Measurements from ENCODE around the gene RER1.

Gene RER1

DNA sequence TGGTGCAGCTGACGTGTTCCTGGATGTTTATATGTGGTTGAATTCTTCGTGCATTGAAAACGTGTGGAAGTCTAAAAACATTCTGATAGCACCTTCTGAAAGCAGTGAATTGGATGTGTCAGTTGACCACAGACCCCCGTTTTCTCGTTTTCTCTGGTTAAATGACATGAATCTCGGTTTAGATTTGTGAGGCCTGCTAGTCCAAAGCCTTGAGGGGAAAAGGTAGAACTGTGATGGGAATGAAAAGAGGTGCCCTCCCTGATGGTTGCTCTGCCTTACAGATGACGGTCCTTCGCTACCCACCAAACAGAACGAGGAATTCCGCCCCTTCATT is 8.9 kb downstream of the RER1 start:
- no peaks in the 10 kb centered on the region for H3K9me3 ChIP-seq (ENCODE audit: control insufficient read depth in 5 of 5, low read length in 5 of 5)
- H3K27ac ChIP-seq (ENCODE audit: low read depth, low read length): no peak overlapping the region
- peaks cover 0 to 24% (median 11%) of the 10 kb centered on the region in 5 donors for H3K4me1 ChIP-seq (ENCODE audit: control insufficient read depth in 5 of 5, insufficient read depth in 5 of 5, low read length in 5 of 5)
- peaks cover 3 to 94% (median 87%) of the 10 kb centered on the region in 5 donors for H3K36me3 ChIP-seq (ENCODE audit: control insufficient read depth in 5 of 5, insufficient read depth in 5 of 5, low read length in 5 of 5)
- no peak overlapping the region for H3K4me3 ChIP-seq (ENCODE audit: low read depth in 1 of 5, low read length in 5 of 5)
- H3K9ac ChIP-seq (ENCODE audit: low read length in 5 of 5): no peak overlapping the region
- H3K27me3 ChIP-seq (ENCODE audit: control insufficient read depth in 5 of 5, insufficient read depth in 4 of 5, low read length in 5 of 5): peaks cover 0 to 2% (median 0%) of the 10 kb centered on the region in 5 donors

DNA sequence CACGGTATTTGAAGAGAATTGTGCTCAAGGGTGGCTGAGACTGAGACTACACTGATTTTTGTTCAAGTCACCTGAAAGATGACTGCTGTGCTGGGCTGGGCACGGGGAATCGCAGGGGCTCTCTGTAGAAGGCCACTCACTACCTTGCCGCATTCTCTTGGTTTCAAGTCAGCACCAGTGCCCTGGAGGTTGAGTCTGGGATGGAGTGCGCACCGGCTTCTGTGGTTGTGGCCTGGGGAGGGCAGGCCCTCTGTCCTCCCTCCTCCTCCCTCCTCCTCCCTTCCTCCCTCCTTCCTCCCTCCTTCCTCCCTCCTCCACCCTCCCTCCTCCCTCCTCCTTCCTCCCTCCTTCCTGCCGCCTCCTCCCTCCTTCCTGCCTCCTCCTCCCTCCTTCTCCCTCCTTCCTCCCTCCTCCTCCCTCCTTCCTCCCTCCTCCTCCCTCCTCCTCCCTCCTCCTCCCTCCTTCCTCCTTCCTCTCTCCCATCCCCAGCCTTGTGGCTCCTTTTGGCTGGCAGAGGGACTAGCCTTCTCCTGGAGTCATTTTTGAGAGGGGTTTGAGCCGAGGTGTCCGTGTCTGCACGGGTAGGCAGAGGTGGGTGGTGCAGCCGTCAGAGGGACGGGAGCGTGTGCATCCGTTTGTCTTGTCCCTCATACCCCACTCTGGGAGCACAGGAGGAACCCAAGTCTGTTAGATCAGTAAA is 9.5 kb downstream of the RER1 start:
- peaks cover 0 to 24% (median 11%) of the 10 kb centered on the region in 5 donors for H3K4me1 ChIP-seq (ENCODE audit: control insufficient read depth in 5 of 5, insufficient read depth in 5 of 5, low read length in 5 of 5)
- H3K4me3 ChIP-seq (ENCODE audit: low read depth in 1 of 5, low read length in 5 of 5): no peak overlapping the region
- H3K9me3 ChIP-seq (ENCODE audit: control insufficient read depth in 5 of 5, low read length in 5 of 5): no peaks in the 10 kb centered on the region
- H3K36me3 ChIP-seq (ENCODE audit: control insufficient read depth in 5 of 5, insufficient read depth in 5 of 5, low read length in 5 of 5): peaks cover 3 to 93% (median 91%) of the 10 kb centered on the region in 5 donors
- H3K27me3 ChIP-seq (ENCODE audit: control insufficient read depth in 5 of 5, insufficient read depth in 4 of 5, low read length in 5 of 5): no peaks in the 10 kb centered on the region
- H3K27ac ChIP-seq (ENCODE audit: low read depth, low read length): no peak overlapping the region
- H3K9ac ChIP-seq (ENCODE audit: low read length in 5 of 5): no peak overlapping the region

GRCh38 chr1:2402420-2402819 is 10.8 kb downstream of the RER1 start:
- Histone ChIP-seq H3K27ac (ENCODE audit: low read depth, low read length) (no peak overlapping the region), H3K36me3 (ENCODE audit: control insufficient read depth in 5 of 5, insufficient read depth in 5 of 5, low read length in 5 of 5) (peaks cover 3 to 94% (median 93%) of the 10 kb centered on the region in 5 donors), H3K9me3 (ENCODE audit: control insufficient read depth in 5 of 5, low read length in 5 of 5) (no peaks in the 10 kb centered on the region), H3K4me3 (ENCODE audit: low read depth in 1 of 5, low read length in 5 of 5) (no peak overlapping the region), H3K4me1 (ENCODE audit: control insufficient read depth in 5 of 5, insufficient read depth in 5 of 5, low read length in 5 of 5) (peaks cover 0 to 17% (median 11%) of the 10 kb centered on the region in 5 donors), H3K9ac (ENCODE audit: low read length in 5 of 5) (no peak overlapping the region), H3K27me3 (ENCODE audit: control insufficient read depth in 5 of 5, insufficient read depth in 4 of 5, low read length in 5 of 5) (no peaks in the 10 kb centered on the region)

GRCh38 chr1:2403273-2403672 is 11.6 kb downstream of the RER1 start:
- Histone ChIP-seq H3K9me3 (ENCODE audit: control insufficient read depth in 5 of 5, low read length in 5 of 5) (no peaks in the 10 kb centered on the region), H3K27me3 (ENCODE audit: control insufficient read depth in 5 of 5, insufficient read depth in 4 of 5, low read length in 5 of 5) (no peaks in the 10 kb centered on the region), H3K27ac (ENCODE audit: low read depth, low read length) (no peak overlapping the region), H3K4me1 (ENCODE audit: control insufficient read depth in 5 of 5, insufficient read depth in 5 of 5, low read length in 5 of 5) (peaks cover 0 to 12% (median 6%) of the 10 kb centered on the region in 5 donors), H3K9ac (ENCODE audit: low read length in 5 of 5) (no peak overlapping the region), H3K36me3 (ENCODE audit: control insufficient read depth in 5 of 5, insufficient read depth in 5 of 5, low read length in 5 of 5) (peaks cover 3 to 94% (median 90%) of the 10 kb centered on the region in 5 donors), H3K4me3 (ENCODE audit: low read depth in 1 of 5, low read length in 5 of 5) (no peak overlapping the region)

GRCh38 chr1:2404142-2404889 is 12.7 kb downstream of the RER1 start:
- H3K27me3 ChIP-seq (ENCODE audit: control insufficient read depth in 5 of 5, insufficient read depth in 4 of 5, low read length in 5 of 5): no peaks in the 10 kb centered on the region
- no peaks in the 10 kb centered on the region for H3K9me3 ChIP-seq (ENCODE audit: control insufficient read depth in 5 of 5, low read length in 5 of 5)
- H3K4me1 ChIP-seq (ENCODE audit: control insufficient read depth in 5 of 5, insufficient read depth in 5 of 5, low read length in 5 of 5): peaks cover 0 to 11% (median 0%) of the 10 kb centered on the region in 5 donors
- H3K36me3 ChIP-seq (ENCODE audit: control insufficient read depth in 5 of 5, insufficient read depth in 5 of 5, low read length in 5 of 5): peaks cover 3 to 95% (median 90%) of the 10 kb centered on the region in 5 donors
- no peak overlapping the region for H3K4me3 ChIP-seq (ENCODE audit: low read depth in 1 of 5, low read length in 5 of 5)
- H3K9ac ChIP-seq (ENCODE audit: low read length in 5 of 5): no peak overlapping the region
- H3K27ac ChIP-seq (ENCODE audit: low read depth, low read length): no peak overlapping the region

DNA sequence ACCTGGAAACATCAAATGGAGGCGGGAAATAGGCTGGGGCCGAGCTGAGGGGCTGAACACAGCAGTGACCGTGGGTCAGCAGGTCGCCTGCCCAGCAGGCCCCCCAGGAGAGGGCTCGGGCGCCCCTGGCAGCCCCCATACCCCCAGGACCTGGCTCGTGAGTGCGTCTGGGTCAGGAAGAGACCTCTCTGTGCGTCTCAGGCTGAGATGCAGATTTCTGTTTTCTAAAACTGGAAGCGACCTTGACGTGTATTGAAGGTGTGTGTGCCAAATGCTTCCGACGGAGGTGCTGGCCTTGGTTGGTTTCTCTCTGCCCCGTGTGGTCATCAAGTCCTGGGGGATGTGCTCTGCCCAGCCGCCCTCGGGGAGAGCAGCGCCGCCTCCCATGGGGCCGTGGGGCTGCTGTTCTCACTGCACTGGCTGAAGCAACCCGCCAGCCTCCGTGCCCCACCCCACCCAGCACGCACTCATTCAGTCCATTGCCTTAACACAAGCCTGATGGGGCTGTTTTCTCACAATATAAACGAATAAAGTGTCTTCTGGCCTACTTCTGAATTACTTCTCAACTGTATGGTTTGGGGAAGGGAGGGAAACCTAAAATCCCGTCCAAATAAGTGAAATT is 13.4 kb downstream of the RER1 start:
- H3K4me3 ChIP-seq (ENCODE audit: low read depth in 1 of 5, low read length in 5 of 5): no peak overlapping the region
- H3K27me3 ChIP-seq (ENCODE audit: control insufficient read depth in 5 of 5, insufficient read depth in 4 of 5, low read length in 5 of 5): no peaks in the 10 kb centered on the region
- H3K9ac ChIP-seq (ENCODE audit: low read length in 5 of 5): peak overlapping the region in 1 of 5 donors; percentile 10
- peaks cover 0 to 8% (median 0%) of the 10 kb centered on the region in 5 donors for H3K4me1 ChIP-seq (ENCODE audit: control insufficient read depth in 5 of 5, insufficient read depth in 5 of 5, low read length in 5 of 5)
- peaks cover 3 to 95% (median 88%) of the 10 kb centered on the region in 5 donors for H3K36me3 ChIP-seq (ENCODE audit: control insufficient read depth in 5 of 5, insufficient read depth in 5 of 5, low read length in 5 of 5)
- no peaks in the 10 kb centered on the region for H3K9me3 ChIP-seq (ENCODE audit: control insufficient read depth in 5 of 5, low read length in 5 of 5)
- H3K27ac ChIP-seq (ENCODE audit: low read depth, low read length): no peak overlapping the region

GRCh38 chr1:2405588-2406295 is 14.1 kb downstream of the RER1 start:
- Histone ChIP-seq H3K27ac (ENCODE audit: low read depth, low read length) (no peak overlapping the region), H3K9me3 (ENCODE audit: control insufficient read depth in 5 of 5, low read length in 5 of 5) (no peaks in the 10 kb centered on the region), H3K36me3 (ENCODE audit: control insufficient read depth in 5 of 5, insufficient read depth in 5 of 5, low read length in 5 of 5) (peaks cover 0 to 90% (median 83%) of the 10 kb centered on the region in 5 donors), H3K27me3 (ENCODE audit: control insufficient read depth in 5 of 5, insufficient read depth in 4 of 5, low read length in 5 of 5) (no peaks in the 10 kb centered on the region), H3K9ac (ENCODE audit: low read length in 5 of 5) (no peak overlapping the region), H3K4me3 (ENCODE audit: low read depth in 1 of 5, low read length in 5 of 5) (no peak overlapping the region), H3K4me1 (ENCODE audit: control insufficient read depth in 5 of 5, insufficient read depth in 5 of 5, low read length in 5 of 5) (peaks cover 0 to 8% (median 0%) of the 10 kb centered on the region in 5 donors)

DNA sequence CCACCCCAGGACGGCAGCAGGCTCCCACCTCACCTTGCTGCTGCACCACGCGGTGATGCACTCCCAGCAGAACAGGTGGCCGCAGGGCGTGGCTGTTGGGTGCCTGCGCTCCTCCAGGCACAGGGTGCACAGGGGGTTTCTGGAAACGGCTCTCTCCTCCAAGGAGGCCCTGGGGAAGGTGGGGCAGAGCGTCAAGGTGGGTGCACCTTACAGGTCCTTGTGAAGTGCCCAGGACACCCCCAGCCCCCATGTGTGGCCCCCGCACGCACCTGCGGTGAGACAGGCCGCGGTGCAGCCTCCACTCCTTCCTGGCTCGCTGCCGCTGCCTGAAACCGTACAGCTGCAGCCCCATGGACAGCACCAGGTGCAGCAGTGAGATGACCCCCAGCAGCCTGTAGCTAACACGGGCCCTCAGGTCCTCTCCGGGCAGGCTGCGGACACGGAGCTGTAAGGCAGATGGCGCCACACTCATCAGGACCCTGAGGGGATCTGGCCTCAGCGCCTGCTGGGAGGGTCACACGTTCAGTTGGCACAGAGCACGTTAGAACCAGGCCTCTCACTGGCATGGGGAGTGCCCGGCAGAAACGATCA is 14.9 kb downstream of the RER1 start:
- peaks cover 0 to 84% (median 78%) of the 10 kb centered on the region in 5 donors for H3K36me3 ChIP-seq (ENCODE audit: control insufficient read depth in 5 of 5, insufficient read depth in 5 of 5, low read length in 5 of 5)
- H3K9ac ChIP-seq (ENCODE audit: low read length in 5 of 5): no peak overlapping the region
- no peaks in the 10 kb centered on the region for H3K9me3 ChIP-seq (ENCODE audit: control insufficient read depth in 5 of 5, low read length in 5 of 5)
- H3K4me1 ChIP-seq (ENCODE audit: control insufficient read depth in 5 of 5, insufficient read depth in 5 of 5, low read length in 5 of 5): peaks cover 0 to 12% (median 2%) of the 10 kb centered on the region in 5 donors
- no peaks in the 10 kb centered on the region for H3K27me3 ChIP-seq (ENCODE audit: control insufficient read depth in 5 of 5, insufficient read depth in 4 of 5, low read length in 5 of 5)
- no peak overlapping the region for H3K4me3 ChIP-seq (ENCODE audit: low read depth in 1 of 5, low read length in 5 of 5)
- H3K27ac ChIP-seq (ENCODE audit: low read depth, low read length): no peak overlapping the region

DNA sequence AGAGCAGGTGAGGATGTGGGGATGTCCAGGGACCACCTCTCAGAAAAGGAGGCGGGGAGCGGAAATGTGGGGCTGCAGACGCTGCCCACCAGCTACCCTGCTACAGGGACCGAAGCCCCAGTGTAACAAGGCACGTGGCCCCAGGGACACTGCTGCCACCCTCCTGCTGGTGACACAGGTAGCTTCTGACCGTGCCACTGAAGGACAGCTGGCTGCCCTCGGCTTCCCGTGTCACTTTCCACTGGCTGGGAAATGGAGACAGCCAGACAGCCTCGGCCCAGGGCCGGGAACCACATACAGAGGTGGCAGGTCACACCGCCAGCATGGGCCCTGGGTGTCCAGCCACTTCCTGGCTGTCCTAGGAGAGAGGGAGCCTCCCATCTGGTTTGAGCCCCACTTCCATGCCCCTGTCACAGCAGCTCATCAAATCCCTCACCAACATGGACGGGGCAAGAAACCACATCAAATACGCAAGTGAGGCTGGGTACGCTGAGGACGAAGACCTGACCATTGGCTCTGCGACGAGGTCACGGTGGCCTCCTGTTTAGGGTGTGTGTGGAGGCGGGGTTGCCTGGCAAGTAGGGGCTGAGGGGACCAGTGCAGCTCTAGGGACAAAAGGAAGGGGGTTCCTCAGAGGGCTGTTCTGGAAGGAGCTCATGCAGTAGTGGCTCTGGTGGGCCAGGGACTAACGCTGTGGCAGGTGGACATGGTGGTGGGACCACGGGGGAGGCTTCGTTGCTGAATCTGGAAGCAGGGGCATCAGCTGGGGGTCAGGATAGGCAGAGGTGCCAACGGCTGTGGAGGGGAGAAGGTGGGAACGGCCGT is 15.7 kb downstream of the RER1 start:
- H3K36me3 ChIP-seq (ENCODE audit: control insufficient read depth in 5 of 5, insufficient read depth in 5 of 5, low read length in 5 of 5): peaks cover 0 to 76% (median 70%) of the 10 kb centered on the region in 5 donors
- no peak overlapping the region for H3K4me3 ChIP-seq (ENCODE audit: low read depth in 1 of 5, low read length in 5 of 5)
- peaks cover 2 to 17% (median 8%) of the 10 kb centered on the region in 5 donors for H3K4me1 ChIP-seq (ENCODE audit: control insufficient read depth in 5 of 5, insufficient read depth in 5 of 5, low read length in 5 of 5)
- H3K9ac ChIP-seq (ENCODE audit: low read length in 5 of 5): no peak overlapping the region
- H3K27me3 ChIP-seq (ENCODE audit: control insufficient read depth in 5 of 5, insufficient read depth in 4 of 5, low read length in 5 of 5): no peaks in the 10 kb centered on the region
- H3K9me3 ChIP-seq (ENCODE audit: control insufficient read depth in 5 of 5, low read length in 5 of 5): no peaks in the 10 kb centered on the region
- no peak overlapping the region for H3K27ac ChIP-seq (ENCODE audit: low read depth, low read length)

All from subcutaneous abdominal adipose tissue (tissue), 5 donors.